Mesothelial cell of epicardium (in vitro differentiated cells): Measurements from ENCODE around the gene WWP2. TPM values are rescaled to one million over a fixed set of nuclear protein-coding genes. Genes with fewer than 3 reads are reported as not detected.
A peak's percentile ranks its signal among the peaks of the same experiment; 100 is the strongest.

Experiments
- DNase-seq, 2 experiments: peaks; one replicate each; pipeline ENCODE4 v3.0.0; 2021; ENCODE audit warnings: low spot score in 2 of 2; ENCODE audit not compliant: unreplicated experiment in 2 of 2
- H3K27ac Mint-ChIP-seq: 2 replicates; pipeline ENCODE4 v1.8.0; 2021; ENCODE audit warnings: mixed read lengths
- H3K27me3 Mint-ChIP-seq: 2 replicates; pipeline ENCODE4 v1.8.0; 2021; ENCODE audit warnings: low read depth, mixed read lengths
- H3K36me3 Mint-ChIP-seq: 2 replicates; pipeline ENCODE4 v1.8.0; 2021; ENCODE audit warnings: mixed read lengths
- H3K4me1 Mint-ChIP-seq: 2 replicates; pipeline ENCODE4 v1.8.0; 2021; ENCODE audit warnings: mixed read lengths
- H3K4me3 Mint-ChIP-seq: 2 replicates; pipeline ENCODE4 v1.8.0; 2021; ENCODE audit warnings: mild to moderate bottlenecking, moderate library complexity, mixed read lengths
- H3K9me3 Mint-ChIP-seq: 2 replicates; pipeline ENCODE4 v1.8.0; 2021; ENCODE audit warnings: mixed read lengths
- CTCF ChIP-seq: fragments of 200-600 bp; sonication (generic); IDR thresholded peaks from one replicate; pipeline ENCODE4 v1.5.0; 2021; ENCODE audit warnings: antibody characterized with exemption; ENCODE audit not compliant: unreplicated experiment
- total RNA-seq: library from RNA; stranded (reverse); gene quantifications from 3 replicates; pipeline ENCODE4 v1.2.1, GENCODE V29; 2021

Gene WWP2
- total RNA-seq, 1 donor from 2014 or later = 39.6 TPM

- Mint-ChIP-seq H3K4me1 (peaks cover 14% of the 10 kb centered on the region), H3K4me3 (no peak overlapping the region), H3K27me3 (no peaks in the 10 kb centered on the region), H3K36me3 (peaks cover 13% of the 10 kb centered on the region), H3K27ac (no peak overlapping the region), H3K9me3 (no peaks in the 10 kb centered on the region)
- no peak for TF ChIP-seq CTCF
- DNase-seq = no peak
Measured at GRCh38 chr16:69858191-69859104, 96.3 kb downstream of the WWP2 start.

- Mint-ChIP-seq H3K9me3 (no peaks in the 10 kb centered on the region), H3K27ac (no peak overlapping the region), H3K4me3 (no peak overlapping the region), H3K4me1 (peaks cover 12% of the 10 kb centered on the region), H3K36me3 (peaks cover 8% of the 10 kb centered on the region), H3K27me3 (no peaks in the 10 kb centered on the region)
- DNase-seq = no peak
- no peak for TF ChIP-seq CTCF
Measured at GRCh38 chr16:69859105-69859989, 97.2 kb downstream of the WWP2 start.

DNA sequence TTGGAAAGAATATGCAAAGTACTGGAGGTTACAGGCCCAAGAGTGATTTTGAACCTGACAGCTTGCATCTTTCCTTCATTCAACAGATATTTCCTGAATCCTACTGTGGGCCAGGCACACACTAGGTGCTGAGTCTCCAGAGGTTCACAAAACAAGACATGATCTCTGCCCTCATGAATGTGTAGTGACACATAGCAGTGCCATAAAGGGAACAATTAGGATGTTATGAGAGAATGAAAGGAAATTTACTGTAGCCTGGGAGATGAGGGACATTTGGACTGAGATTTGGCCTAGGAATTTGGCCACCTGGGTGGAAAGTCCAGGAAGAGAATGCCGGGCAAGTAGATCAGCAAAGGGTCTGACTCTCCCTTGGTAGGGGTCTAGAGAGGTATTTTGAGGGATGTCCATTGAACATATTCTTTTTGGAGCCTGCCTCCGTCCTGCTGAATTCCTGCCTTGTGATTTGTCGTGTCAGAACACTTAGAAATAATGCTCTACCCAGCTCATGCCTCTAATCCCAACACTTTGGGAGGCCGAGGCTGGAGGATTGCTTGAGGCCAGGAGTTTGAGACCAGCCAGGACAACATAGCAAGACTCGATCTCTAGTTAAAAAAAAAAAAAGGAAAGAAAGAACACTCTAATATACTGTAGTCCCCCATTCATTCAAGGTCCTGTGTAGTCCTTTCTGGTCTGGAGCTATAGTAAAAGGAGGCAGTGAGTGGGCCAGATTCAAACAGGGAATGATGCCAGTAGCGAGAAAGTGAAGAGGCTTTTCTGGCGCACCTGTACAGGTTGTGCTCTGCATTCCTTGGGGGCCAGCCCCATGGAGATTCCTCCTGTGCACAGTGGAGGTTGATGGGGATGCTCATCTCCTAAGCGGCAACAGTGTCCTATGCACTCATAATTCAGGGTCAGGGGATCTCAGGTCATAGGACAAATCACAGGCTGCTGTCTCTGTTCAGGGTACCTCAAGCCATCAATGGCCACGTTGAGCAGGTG lies 98.4 kb downstream of the WWP2 start:
- Mint-ChIP-seq H3K4me3 (no peak overlapping the region), H3K4me1 (peaks cover 12% of the 10 kb centered on the region), H3K27ac (peak overlapping the region; percentile 73), H3K9me3 (no peaks in the 10 kb centered on the region), H3K36me3 (peaks cover 8% of the 10 kb centered on the region), H3K27me3 (no peaks in the 10 kb centered on the region)
- DNase-seq = no peak
- TF ChIP-seq CTCF = no peak

DNA sequence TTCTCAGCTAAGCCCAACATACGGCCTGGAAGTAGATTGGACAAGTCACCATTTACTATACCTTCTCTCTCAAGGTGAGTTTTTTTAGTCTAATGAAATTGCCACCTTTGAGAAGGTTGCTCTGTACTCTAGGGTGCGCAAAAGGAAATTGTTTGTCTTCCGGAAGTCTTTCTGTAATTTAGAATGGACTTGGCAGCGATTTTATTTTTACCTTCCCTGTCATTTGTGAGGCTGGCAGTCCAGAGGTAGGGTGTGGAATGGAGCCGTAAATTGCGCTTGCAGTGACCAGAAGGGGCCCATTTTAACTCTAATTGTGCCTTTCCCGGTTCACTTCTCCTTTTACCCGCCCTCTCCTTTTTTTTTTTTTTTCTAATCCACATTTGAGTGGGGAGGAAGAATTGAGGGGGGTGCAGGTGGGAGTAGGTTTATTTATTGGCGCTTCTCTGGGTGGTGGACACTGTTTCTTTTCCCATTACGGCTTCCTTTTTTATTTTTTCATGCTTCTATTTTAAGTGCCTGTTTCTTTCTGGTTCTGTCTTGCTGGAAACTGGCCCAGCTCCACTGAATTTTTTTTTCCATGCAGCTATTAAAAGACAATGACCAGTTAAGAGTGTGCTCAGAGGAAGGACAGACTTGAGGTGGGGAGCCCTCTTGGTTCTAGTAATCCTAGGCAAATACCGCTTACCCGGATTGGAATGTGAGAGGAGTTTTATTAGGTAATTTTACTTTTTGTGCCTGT lies 99.3 kb downstream of the WWP2 start:
- peaks cover 8% of the 10 kb centered on the region for H3K36me3 Mint-ChIP-seq
- peaks cover 14% of the 10 kb centered on the region for H3K4me1 Mint-ChIP-seq
- H3K9me3 Mint-ChIP-seq = no peaks in the 10 kb centered on the region
- no peak for TF ChIP-seq CTCF
- no peaks in the 10 kb centered on the region for H3K27me3 Mint-ChIP-seq
- H3K4me3 Mint-ChIP-seq = no peak overlapping the region
- no peak for DNase-seq
- peak overlapping the region; percentile 73 for H3K27ac Mint-ChIP-seq
